HG03280 (cell line): ENCODE measurements around the gene DCAF4.

Experiments
- ATAC-seq: cut with Tn5 transposase; IDR thresholded peaks from one replicate; pipeline ENCODE4 v1.9.1; 2021; ENCODE audit warnings: mild to moderate bottlenecking, moderate library complexity; ENCODE audit not compliant: unreplicated experiment

DCAF4 gene

DNA sequence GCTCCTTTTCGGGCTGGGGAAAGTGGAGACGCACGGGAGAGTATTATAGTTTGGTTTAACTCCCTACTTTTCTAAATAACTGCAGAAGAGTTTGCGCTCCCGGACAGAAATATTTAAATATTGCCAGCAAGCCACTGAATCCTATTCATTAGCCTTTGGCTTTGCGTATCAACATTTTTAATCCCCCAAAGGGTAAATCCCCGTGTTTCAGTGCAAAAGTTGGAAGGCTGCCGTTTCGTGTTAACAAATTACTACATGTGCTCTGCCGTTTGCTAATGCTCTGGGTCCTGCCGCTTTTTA is 32.0 kb upstream of the DCAF4 start:
- no peak for ATAC-seq

DNA sequence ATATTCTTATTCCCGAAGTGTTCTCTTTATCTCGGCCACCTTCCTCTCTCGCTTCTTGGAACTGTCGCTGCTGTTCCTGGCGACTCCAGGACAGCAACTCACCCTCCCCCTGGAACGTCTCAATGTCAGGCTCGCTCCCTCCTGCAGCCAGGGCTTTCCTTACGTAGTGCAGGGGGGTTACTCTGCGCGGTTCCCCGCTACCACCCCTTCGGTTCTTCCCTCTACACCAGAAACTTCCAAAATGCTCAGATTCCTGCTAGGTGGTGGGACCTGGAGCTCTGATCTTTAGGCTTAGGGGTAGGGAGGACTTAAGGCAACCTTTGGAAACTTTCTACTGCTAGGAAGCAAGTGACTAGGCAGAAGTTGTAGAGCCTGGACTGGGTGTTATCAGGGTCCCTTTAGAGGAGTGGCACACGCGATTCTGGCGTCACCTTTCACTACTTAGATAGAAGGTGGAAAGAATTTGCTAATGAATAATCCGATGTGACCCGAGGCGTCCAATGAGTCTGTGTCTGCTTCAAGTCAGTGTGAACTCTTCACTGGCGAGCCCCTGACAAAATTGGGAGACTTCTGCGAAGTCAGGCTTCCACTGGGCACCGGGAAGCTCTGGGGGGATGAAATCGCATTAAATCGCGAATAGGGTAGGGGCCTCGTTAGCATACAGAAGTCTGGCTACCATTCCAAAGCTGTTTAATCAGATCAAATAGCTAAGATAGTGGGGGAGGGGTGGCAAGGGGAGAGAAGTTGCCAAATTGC is 31.5 kb upstream of the DCAF4 start:
- ATAC-seq = no peak

DNA sequence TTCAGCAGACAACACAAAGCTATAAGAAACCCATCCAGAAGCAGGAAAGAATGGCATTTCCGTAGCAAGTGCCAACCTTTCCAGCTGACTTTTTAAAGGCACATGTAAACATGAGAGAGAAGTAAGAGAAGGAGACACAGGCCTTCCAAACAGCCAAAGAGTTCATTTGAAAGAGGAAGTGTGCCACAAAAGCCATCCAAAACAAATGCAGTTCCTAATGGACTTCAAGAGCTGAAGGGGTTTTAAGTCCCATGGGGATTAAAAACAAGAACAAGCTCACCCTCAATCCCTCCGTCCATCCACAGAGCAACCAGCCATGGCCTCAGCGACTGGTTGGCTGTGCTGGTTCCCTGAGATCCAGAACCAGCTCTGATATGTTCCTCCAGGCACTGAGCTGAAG is 27.8 kb upstream of the DCAF4 start:
- ATAC-seq = no peak

DNA sequence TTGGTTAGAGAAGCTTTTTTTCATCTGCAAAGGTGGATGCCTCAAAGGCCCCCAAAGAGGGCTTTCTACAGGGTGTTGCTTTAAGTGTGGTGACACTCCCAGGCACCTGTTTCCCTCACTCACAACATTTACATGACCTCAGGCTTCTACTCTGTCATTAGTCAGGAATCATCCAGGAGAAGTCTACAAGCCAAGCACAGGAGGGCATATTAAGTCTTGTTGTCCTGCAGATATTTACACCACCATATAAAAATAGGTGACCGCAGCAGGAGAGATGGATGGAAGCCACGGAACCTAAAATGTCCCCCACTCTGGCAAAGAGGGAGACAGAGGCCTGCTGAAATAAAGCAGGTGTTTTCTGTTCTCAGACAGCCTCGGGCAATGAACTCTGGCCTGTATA is 24.9 kb upstream of the DCAF4 start:
- ATAC-seq = no peak

DNA sequence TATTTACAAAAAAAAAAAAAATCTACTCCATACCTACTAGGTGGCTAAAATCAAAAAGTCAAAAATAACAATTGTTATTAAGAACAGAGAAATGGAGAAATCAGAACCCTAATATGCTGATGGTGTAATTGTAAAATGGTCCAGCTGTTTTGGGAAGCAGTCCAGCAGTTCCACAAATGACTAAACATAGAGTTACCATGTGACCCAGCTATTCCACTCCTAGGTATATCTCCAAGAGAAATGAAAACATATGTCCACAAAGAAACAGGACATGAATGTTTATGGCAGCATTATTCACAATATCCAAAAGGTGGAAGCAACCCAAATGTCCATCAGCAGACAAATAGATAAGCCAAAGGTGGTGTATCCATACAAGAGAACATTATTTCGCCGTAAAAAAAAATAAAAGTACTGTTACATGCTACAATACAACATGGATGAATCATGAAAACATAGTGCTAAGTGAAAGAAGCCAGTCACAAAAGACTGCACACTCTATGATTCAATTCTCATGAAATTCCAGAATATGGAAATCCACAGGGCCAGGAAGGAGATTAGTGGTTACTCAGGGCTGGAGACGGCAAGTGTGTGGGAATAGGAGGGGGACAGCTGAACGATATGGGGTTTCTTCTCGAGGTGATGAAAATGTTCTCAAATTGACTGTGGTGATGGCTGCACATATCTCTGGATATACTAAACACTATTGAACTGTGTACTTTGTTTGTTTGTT is 23.3 kb upstream of the DCAF4 start:
- no peak for ATAC-seq

DNA sequence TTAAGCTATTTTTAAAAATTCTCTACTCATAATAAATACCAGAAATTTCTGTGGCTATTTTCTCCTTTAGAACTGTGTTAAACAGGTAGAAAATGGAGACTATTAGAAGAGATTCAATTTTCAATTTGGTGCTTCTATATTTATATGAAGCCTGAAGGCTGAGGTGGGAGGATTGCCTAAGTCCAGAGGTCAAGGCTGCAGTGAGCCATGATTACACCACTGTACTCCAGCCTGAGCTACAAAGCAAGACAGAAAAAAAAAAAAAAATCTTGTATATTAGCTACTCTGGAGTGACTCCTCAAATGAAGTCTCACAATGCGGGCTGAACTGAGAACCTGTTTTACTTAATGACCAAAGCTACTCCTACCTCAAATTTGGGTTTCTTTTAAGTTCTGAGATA is 22.5 kb upstream of the DCAF4 start:
- no peak for ATAC-seq

DNA sequence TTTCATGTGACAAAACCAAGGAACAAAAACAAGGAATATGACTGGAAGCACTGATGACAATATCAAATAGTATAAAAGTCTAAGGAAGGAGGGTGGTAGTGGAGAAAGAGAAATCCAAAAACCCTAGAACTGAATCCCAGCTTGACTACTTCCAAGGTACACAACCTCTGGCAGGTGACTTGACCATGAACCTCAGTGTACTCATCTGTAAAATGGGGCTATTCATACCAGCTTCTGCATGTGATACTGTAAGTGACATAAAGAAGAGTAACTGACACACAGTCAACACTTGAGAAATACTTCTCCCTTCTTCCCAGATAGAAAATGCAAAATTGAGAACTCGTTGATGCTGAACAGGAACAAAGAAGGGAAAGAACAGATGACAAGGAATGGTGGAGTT is 22.0 kb upstream of the DCAF4 start:
- no peak for ATAC-seq

DNA sequence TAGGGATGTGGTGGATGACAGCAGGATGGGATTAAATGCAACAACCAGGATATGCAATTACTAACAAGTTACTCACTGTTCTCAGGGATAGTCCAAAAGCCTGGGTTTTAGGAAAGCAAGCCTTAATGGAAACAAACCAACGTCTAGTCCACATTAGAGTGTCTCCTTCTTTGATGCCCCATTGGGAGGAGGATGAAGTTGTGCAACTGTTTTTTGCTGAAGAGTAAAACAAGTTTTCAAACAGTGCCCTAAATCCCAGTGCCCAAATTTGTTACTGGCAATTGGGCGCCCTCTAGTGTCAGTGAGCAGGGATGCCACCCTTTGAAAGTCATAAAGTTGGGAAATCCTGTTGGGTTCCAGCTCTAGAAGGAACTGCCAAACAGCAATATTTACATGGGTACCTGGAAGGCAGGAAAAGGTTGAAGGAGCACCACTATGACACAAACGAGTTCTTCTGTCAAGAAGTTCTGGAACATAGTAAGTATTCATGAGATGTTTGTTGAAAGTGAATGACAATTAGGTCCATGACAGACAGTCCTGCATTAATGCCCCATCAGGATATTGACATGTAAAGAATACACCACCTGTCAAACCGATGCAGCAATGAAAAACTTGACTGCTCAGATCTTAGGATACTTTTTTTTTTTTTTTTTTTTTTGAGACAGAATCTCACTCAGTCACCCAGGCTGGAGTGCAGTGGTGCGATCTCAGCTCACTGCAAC is 21.3 kb upstream of the DCAF4 start:
- no peak for ATAC-seq

DNA sequence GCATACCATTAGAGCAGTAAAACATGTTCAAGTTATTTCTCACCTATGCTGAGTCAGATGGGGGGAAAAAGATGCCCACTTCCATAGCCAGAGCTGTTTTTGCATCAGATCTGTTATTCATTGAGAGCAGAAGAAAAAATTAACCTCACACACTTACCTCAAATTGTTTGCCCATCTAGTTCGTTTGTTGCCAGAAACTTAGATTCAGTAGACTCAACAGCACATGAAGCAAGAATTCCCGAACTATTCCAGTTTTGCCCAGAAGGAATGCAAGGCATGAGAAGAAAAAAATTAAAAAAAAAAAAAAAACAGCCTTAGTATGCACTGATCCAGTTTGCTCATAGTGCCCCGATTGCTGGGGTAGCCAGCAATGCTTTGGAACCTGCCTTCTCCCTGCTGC is 19.9 kb upstream of the DCAF4 start:
- no peak for ATAC-seq

DNA sequence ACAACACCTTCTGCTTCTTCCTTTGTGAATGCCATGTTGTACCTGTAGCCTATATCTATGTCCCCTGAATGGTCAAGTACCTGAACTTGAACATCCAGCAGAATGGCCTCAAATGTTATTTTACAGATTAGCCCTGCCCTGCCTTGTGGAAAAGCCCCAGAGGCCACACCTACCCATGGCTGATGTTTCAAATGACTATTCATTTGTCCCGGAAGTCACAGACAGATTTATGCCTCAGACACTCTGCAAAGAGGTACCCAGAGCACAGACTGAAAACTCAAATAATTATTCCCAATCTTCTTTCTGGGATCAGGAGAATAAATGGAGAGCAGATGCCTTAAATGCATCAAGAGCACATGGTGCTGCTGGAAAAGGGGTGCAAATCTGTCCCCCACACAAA is 19.4 kb upstream of the DCAF4 start:
- no peak for ATAC-seq

DNA sequence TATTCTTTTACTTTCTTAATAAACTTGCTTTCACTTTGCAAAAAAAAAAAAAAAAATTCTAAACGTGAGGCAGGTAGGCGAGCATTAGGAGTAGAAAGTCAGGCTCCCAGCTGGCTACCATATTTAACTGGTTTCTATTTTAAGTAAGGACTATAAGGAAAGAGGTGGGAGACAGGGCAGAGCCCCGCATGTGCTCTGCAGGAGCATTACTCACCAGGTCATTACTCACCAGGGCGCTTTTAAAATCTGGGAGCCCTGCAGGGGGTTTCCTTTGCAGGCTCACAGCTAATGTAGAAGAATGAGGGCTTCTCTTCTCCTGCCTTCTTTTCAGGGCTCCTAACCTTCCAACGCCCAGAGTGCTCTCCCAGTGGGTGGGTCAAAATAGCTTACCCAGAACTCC is 18.4 kb upstream of the DCAF4 start:
- ATAC-seq = no peak

DNA sequence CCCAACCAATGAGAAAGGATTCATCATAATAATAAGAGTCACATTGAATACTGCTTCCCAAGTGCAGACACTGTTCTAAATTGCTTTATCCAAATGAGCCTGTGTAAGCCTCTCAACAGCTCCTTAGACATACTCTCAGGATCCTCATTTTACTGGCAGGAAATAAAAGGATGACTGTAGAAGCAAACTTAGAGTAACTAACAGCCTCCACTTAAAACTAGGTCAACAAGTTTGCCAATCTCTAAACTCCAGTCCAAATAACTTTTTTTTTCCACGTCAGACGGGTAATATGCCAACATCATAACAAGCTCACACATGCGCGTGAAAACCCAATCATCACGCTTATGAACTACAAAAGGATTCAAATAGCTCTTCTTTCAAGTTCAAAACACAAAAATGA is 17.1 kb upstream of the DCAF4 start:
- ATAC-seq = no peak

DNA sequence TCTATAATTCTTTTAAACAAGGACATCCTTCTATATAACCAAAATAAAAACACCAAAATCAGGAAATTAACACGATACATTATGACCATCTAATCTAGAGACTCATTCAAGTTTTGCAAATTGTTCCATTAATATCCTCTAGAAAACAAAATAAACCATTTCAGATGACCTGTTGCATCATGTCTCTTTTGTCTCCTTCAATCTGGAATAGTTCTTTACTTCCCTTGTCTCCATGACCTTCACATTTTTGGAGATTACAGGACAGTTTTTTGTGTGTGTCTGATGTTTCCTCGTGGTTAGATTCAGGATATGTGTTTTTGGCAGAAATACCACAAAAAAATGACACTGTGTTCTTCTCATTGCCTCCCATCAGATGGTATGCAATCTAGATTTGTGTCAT is 12.5 kb upstream of the DCAF4 start:
- ATAC-seq = no peak

DNA sequence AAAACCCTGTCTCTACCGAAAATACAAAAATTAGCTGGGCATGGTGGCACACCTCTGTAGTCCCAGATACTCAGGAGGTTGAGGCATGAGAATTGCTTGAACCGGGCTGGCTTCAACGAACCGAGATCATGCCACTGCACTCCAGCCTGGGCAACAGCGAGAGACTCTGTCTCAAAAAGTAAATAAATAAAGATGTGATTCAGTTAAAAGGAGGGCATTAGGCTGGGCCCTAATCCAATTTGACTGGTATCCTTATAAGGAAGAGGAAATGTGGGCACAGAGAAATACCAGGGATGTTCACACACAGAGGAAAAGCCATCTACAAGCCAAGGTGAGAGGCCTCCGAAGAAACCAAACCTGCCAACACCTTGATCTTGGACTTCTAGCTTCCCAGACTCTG is 10.1 kb upstream of the DCAF4 start:
- no peak for ATAC-seq

DNA sequence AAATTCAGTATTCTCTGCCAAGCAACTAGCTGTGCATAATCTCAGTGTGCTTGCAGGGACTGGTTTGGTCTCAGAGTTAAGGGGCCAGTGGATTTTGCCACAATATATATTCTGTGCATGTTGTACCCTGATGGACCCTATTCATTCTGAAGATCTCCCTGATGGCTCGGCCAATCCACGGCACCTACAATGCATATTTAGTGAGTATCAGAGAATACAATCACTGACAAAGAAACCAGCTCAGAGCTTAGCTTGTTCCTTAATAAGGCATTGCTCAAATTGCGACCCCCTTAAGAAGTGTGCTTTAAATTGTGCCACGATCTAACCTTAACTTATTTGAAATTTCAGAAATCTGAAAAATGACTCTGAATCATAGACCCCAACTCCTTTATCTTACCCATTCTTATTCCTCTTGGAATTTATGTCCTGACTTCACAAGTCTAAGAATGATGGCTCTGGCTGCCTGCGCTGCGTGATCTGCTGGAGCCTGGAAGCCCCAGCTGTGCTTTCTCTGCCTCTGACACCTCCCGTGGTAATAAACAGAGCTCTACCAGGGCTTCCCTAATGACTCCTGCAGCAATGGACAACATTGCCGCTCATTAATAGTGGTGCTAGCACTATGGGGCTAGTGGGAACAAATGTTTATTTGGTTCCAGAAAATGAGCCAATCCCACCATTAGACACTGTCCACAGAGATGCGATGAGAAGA is 9.0 kb upstream of the DCAF4 start:
- no peak for ATAC-seq

DNA sequence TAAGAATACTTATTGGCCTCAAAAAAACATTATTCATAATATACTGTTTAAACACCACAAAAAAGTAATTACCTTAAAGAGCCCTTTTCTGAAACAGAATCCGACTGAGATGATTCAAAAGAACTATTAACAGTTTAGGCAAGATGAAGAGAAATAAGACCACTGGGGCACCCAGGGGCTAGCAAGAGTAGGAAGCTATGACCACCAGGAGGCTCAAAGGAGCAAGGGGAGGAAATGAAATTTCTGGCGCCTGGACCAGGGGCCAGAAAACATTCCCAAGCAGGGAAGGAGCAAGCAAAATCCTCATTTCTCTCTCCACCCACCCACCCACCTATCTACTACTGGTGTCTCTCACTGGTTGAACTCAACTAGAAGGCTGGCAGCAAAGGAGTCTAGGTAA is 6.3 kb upstream of the DCAF4 start:
- no peak for ATAC-seq

DNA sequence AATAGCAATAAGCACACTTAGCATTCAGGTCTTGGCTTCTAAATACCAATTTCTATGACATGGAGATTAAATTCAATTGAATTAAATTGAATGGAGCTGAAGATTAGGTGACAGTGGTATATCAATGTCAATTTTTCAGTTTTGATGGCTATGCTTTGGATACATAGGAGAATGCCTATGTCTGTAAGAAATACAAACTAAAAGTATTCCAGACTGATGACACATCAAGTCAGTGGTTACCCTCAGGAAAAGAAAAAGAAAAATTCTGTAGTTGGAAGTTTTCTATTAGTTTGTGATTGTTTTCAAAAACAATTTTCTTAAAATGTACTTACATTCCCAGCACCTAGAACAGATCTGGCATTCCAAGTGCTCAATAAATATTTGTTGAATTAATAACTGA is 4.9 kb upstream of the DCAF4 start:
- no peak for ATAC-seq

DNA sequence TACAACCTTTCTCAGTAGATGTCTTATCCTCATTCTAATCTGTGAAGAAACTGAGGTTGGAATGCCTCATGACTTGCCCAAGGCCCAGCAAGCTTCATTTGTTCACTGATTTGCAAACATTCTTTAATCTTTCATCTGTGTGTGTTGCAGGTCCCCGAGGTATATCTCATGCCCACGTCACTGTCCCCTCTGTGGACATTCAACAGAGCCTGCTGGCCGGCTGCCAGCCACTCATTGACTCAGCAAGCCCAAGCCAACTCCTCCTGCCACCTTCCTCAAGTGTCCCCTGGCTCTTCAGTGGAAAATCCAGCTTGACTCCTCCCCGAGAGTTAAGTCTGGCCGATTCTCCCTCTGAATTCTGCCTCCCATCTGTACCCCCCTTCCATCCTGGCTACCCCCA is 1.9 kb upstream of the DCAF4 start:
- no peak for ATAC-seq

DNA sequence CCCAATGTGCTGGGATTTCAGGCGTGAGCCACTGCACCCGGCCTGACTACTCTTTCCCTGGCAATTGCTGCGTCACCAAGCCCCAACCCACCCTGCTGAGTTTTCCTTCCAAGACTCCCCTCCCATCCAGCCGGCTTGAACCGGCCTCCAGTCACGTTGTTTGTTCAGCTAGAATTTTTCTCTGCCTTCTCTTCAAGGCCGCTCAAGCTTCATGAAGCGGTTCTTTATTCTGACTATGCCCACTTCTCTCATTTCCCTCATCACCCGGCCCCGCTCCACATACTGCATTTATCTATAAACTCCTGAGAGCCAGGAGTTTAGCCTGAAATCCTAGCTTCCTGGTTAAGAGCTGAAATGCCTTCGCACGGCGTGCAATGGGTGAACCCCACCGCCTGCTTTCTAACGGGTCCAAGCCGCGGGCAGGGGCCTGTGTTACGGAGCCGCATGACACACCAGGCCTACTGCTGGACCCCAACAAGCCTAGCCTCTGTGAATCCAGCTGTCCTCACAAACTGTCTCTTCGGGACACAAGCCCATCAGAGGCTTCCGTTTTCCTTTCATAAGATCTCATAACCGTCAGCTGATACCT is 999 bp upstream of the DCAF4 start:
- ATAC-seq = no peak

DNA sequence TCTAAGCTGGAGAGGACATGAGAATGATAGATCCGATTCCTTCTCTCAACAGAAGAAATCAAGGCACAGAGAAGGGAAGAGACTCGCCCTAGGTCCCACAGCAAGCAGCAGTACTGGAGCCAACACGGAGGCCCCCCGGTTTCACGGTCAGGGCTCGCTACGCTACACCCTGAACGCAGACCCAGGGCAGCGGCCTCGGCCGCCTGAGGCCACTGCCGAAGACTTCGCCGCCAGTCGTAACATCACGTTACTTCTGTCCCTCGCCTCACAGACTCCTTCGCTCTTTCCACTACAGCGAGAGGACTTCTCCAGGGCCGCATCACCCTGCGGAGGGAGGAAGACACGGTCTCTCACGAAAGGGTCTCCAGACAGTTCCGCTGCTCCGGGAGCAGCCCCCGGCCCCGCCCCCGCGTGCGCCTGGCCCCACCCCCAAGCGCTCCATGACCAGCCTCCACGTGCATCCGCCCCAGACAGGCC is 411 bp upstream of the DCAF4 start:
- ATAC-seq = peak; percentile 20

DNA sequence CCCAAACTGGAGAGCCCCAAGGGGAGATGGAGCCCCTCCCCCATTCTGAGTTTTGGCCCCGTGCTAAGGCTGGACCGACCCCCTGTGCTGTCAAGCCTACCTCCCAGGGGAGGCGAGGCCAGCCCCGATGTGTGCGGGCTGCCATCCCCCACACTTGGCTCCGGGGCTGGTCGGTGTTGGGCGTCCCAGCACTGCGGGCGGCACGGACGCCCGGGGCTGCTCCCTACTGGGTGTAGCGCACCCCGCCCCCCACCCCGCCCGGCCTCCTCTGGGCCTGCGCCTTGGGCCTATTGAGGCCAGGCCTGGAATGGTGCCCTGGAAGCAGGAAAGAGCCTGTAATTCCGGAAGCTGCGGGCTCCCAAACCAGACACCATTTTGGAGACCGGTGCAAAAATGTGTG is 2.6 kb downstream of the DCAF4 start:
- ATAC-seq = no peak
